Loucy (cell line): ENCODE measurements around the gene PROZ.

Experiments used
- EZH2phosphoT487 ChIP-seq: fragments of 200-600 bp; IDR thresholded peaks from 2 replicates; pipeline ENCODE4 v1.6.1; 2018; ENCODE audit warnings: antibody characterized with exemption, mild to moderate bottlenecking, moderate library complexity, borderline replicate concordance
- TF ChIP-seq, protein P1 (sequence below): fragments of 200-600 bp; sonication (generic); conservative IDR thresholded peaks from 2 replicates; pipeline ENCODE4 v1.5.1; 2014; ENCODE audit warnings: mild to moderate bottlenecking, antibody characterized with exemption, low read length

DNA sequence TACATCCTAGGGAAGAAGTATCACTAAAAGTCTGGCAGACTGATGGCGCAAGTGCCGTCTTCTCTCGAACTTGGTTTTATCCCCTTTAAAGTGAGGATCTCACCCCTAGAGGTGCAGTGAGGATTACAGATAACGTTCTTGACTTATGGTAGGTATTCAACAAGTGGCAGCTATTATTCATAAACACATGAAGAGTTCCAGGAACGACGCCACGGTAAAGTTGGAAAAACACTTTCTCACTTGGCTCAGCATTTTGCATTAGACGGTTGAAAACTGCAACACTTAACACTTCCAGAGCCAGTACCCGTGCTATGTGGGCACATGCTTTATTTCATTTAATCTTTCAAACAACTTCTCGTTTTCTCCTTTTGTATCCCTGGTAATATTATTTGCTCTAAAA lies 8.7 kb downstream of the PROZ start:
- TF ChIP-seq, protein P1, sequence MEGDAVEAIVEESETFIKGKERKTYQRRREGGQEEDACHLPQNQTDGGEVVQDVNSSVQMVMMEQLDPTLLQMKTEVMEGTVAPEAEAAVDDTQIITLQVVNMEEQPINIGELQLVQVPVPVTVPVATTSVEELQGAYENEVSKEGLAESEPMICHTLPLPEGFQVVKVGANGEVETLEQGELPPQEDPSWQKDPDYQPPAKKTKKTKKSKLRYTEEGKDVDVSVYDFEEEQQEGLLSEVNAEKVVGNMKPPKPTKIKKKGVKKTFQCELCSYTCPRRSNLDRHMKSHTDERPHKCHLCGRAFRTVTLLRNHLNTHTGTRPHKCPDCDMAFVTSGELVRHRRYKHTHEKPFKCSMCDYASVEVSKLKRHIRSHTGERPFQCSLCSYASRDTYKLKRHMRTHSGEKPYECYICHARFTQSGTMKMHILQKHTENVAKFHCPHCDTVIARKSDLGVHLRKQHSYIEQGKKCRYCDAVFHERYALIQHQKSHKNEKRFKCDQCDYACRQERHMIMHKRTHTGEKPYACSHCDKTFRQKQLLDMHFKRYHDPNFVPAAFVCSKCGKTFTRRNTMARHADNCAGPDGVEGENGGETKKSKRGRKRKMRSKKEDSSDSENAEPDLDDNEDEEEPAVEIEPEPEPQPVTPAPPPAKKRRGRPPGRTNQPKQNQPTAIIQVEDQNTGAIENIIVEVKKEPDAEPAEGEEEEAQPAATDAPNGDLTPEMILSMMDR = no peak
- no peak for TF ChIP-seq EZH2phosphoT487
